HCT116 (cell line): ENCODE measurements around the gene PLCH2. TPM values are rescaled to one million over a fixed set of nuclear protein-coding genes. Genes with fewer than 3 reads are reported as not detected.

ENCODE experiments used
- ATAC-seq: fragments of 200-7000 bp; cut with Tn5 transposase; 2 replicates; pipeline ENCODE4 v1.9.1; 2020; ENCODE audit warnings: mild to moderate bottlenecking, moderate library complexity
- BruUV-seq: library from RNA; stranded (reverse); fragments of 400-500 nt; replicated peaks from 2 replicates; lab custom pipeline; 2021; lab: Mats Ljungman, UMichigan
- CTCF ChIA-PET: fragments of 300-600 bp; sonication (Branson Sonifier 250); formaldehyde crosslinking; loops from one replicate; lab custom pipeline; 2021; ENCODE audit warnings: antibody characterized with exemption; lab: Charles Lee
- POLR2A ChIA-PET: fragments of 300-600, 350-600 bp; sonication (Branson Sonifier 250); formaldehyde crosslinking; loops from one replicate; lab custom pipeline; 2021; ENCODE audit warnings: antibody characterized with exemption; lab: Charles Lee
- RAD21 ChIA-PET, 2 experiments: fragments of 300-600 bp; sonication (Branson Sonifier 250); formaldehyde crosslinking; loops; one replicate each; lab custom pipeline; 2023; ENCODE audit warnings: low total read pairs in 2 of 2; ENCODE audit not compliant: uncharacterized antibody in 2 of 2, unreplicated experiment in 2 of 2, low non-redundant PET in 1 of 2; lab: Charles Lee
- DNase-seq: peaks from one replicate; pipeline ENCODE4 v3.0.0-alpha.2; 2010; ENCODE audit warnings: low read depth, low spot score
- H2AFZ ChIP-seq: fragments of 200-600 bp; shearing (Covaris generic), sonication (generic); 2 replicates; pipeline ENCODE4 v1.6.1; 2017; ENCODE audit warnings: low read depth, mixed run types, mixed read lengths, antibody characterized with exemption, low read length; ENCODE audit not compliant: poor library complexity, severe bottlenecking
- H3K27ac ChIP-seq: 2 replicates; pipeline ENCODE4 v1.5.1; 2012; ENCODE audit warnings: low read depth, low read length
- H3K27me3 ChIP-seq: fragments of 200-600 bp; sonication (generic); 2 replicates; pipeline ENCODE4 v1.6.1; 2016; ENCODE audit warnings: mixed run types, low read length, mixed read lengths; ENCODE audit not compliant: insufficient read depth
- H3K36me3 ChIP-seq, 2 experiments: fragments of 200-500 bp in 1 of 2; fragments of 200-600 bp in 1 of 2; sonication (Bioruptor generic) in 1 of 2; sonication (generic) in 1 of 2; 2 replicates each; pipeline versions ENCODE4 v1.5.1 to v1.6.1; 2014 to 2016; ENCODE audit warnings: low read length in 2 of 2, inconsistent platforms in 1 of 2, mixed read lengths in 1 of 2, mixed run types in 1 of 2; ENCODE audit not compliant: insufficient read depth in 2 of 2, control insufficient read depth in 1 of 2
- H3K4me1 ChIP-seq, 2 experiments: fragments of 200-600 bp in 1 of 2; sonication (generic) in 1 of 2; 2 replicates each; pipeline versions ENCODE4 v1.5.1 to v1.6.1; 2012 to 2017; ENCODE audit warnings: low read length in 2 of 2, inconsistent platforms in 1 of 2, mild to moderate bottlenecking in 1 of 2, mixed read lengths in 1 of 2, mixed run types in 1 of 2, moderate library complexity in 1 of 2; ENCODE audit not compliant: insufficient read depth in 2 of 2, control insufficient read depth in 1 of 2
- H3K4me2 ChIP-seq: fragments of 200-600 bp; sonication (generic); 2 replicates; pipeline ENCODE4 v1.6.1; 2017; ENCODE audit warnings: mixed run types, low read length, mixed read lengths
- H3K4me3 ChIP-seq, 2 experiments: fragments of 200-600 bp in 1 of 2; sonication (generic) in 1 of 2; replicated peaks in 1 of 2; 2 replicates each; pipeline ENCODE4 v1.5.1; 2011 to 2016; ENCODE audit warnings: low read length in 2 of 2, control low read depth in 1 of 2, low read depth in 1 of 2, mild to moderate bottlenecking in 1 of 2, mixed read lengths in 1 of 2, mixed run types in 1 of 2
- H3K79me2 ChIP-seq: fragments of 200-600 bp; sonication (generic); 2 replicates; pipeline ENCODE4 v1.6.1; 2017; ENCODE audit warnings: mild to moderate bottlenecking, mixed run types, low read length, moderate library complexity, mixed read lengths; ENCODE audit not compliant: insufficient read depth
- H3K9ac ChIP-seq: fragments of 200-600 bp; sonication (generic); 2 replicates; pipeline ENCODE4 v1.6.1; 2016; ENCODE audit warnings: low read length, mixed read lengths
- H3K9me2 ChIP-seq: fragments of 200-600 bp; sonication (generic), shearing (Covaris generic); 2 replicates; pipeline ENCODE4 v1.6.1; 2017; ENCODE audit warnings: mixed run types, mild to moderate bottlenecking, moderate library complexity; ENCODE audit not compliant: insufficient read depth
- H3K9me3 ChIP-seq, 2 experiments: fragments of 200-500 bp in 1 of 2; fragments of 200-600 bp in 1 of 2; sonication (Bioruptor generic) in 1 of 2; sonication (generic) in 1 of 2; 2 replicates each; pipeline ENCODE4 v1.6.1; 2014 to 2017; ENCODE audit warnings: low read length in 2 of 2, mixed read lengths in 2 of 2, inconsistent platforms in 1 of 2, low read depth in 1 of 2, mild to moderate bottlenecking in 1 of 2, mixed run types in 1 of 2, moderate library complexity in 1 of 2; ENCODE audit not compliant: control insufficient read depth in 1 of 2, insufficient read depth in 1 of 2
- H4K20me1 ChIP-seq: fragments of 200-600 bp; sonication (generic), shearing (Covaris generic); 2 replicates; pipeline ENCODE4 v1.6.1; 2017; ENCODE audit warnings: mixed run types, mild to moderate bottlenecking, moderate library complexity; ENCODE audit not compliant: insufficient read depth
- CBX3 ChIP-seq: IDR thresholded peaks from 2 replicates; pipeline ENCODE4 v1.6.1; 2012; ENCODE audit warnings: low read depth
- EGR1 ChIP-seq: IDR thresholded peaks from 2 replicates; pipeline ENCODE4 v1.6.1; 2012; ENCODE audit warnings: low read depth
- EZH2 ChIP-seq: fragments of 200-600 bp; sonication (generic); IDR thresholded peaks from 2 replicates; pipeline ENCODE4 v1.6.1; 2017; ENCODE audit warnings: antibody characterized with exemption, mixed run types
- EZH2phosphoT487 ChIP-seq: fragments of 200-600 bp; IDR thresholded peaks from 2 replicates; pipeline ENCODE4 v1.6.1; 2018; ENCODE audit warnings: antibody characterized with exemption, borderline replicate concordance
- POLR2A ChIP-seq: IDR thresholded peaks from 2 replicates; pipeline ENCODE4 v1.7.0; 2011; ENCODE audit warnings: borderline replicate concordance; ENCODE audit not compliant: insufficient read depth, insufficient read length; ENCODE audit errors: extremely low read depth
- TCF7L2 ChIP-seq: IDR thresholded peaks from 2 replicates; pipeline ENCODE4 v1.7.0; 2011; ENCODE audit warnings: borderline replicate concordance, inconsistent platforms; ENCODE audit not compliant: insufficient read depth, insufficient read length; ENCODE audit errors: extremely low read depth
- YY1 ChIP-seq: IDR thresholded peaks from 2 replicates; pipeline ENCODE4 v1.6.1; 2011; ENCODE audit warnings: low read length, low read depth, moderate library complexity, mild to moderate bottlenecking; ENCODE audit not compliant: insufficient replicate concordance; ENCODE audit errors: extremely low read depth
- intact Hi-C: fragments of 100-400 bp; cut with micrococcal nuclease; formaldehyde crosslinking; loops from 2 replicates; pipeline ENCODE4 v1.10.0; 2022
- total RNA-seq: library from RNA; stranded (reverse); gene quantifications from one replicate; pipeline ENCODE4 v1.2.1, GENCODE V29; 2021; ENCODE audit not compliant: unreplicated experiment
- TF ChIP-seq, protein P1 (sequence below), 3 experiments: fragments of 200-600 bp in 1 of 3; sonication (generic) in 1 of 3; IDR thresholded peaks in 2 of 3; conservative IDR thresholded peaks in 1 of 3; 2 replicates each; pipeline ENCODE4 v1.5.1; 2012 to 2017; ENCODE audit warnings: low read depth in 2 of 3, low read length in 2 of 3, antibody characterized with exemption in 1 of 3, borderline replicate concordance in 1 of 3, control low read depth in 1 of 3, mild to moderate bottlenecking in 1 of 3, mixed read lengths in 1 of 3, mixed run types in 1 of 3, moderate library complexity in 1 of 3; ENCODE audit not compliant: insufficient read depth in 1 of 3

The PLCH2 gene
- total RNA-seq, 1 experiment from 2014 or later, result 2.0 TPM

DNA sequence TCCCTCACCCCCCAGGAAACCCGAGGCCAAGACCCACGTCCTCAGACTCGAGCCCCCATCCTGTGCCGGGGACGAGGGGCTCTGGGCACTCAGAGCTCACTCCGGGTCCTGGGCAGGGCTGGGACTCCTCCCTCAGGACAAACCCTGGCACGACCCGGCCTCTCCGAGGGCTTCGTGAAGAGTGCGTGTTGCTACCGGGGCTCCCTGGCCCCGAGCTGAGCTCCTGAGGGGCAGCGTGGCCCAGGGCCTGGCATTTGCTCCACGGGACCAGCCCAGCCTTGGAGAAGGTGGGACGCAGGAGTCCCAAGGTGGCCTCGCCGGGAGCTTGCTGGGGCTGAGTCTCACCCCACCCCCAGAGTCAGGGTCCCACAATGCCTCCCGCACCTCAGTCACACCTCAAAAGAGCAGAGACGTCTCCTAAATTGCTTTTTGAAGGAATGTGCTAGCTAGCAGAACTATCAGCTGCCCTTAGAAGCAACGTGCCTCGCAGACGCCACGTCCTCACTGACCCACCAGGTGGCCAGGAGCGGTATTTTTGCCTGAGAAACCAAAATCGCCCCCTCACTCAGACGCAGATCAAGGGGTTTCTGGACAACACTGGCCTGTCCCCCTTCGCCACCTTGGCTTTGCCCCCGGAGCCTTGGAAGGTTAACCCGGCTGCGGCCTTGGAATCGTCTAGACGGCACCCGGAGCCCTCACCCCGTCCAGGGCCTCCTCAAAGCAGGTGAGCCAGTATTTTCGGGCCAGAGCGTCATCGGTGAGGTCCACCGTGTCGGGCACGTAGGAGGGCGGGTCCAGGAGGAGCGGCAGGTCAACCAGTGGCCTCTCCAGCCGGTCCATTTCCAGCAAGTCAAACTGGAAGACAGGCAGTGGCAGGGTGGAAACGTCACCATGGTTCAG lies 39.0 kb downstream of the PLCH2 start:
- RAD21 ChIA-PET, result no interaction called here
- no peaks in the 10 kb centered on the region for H3K9me3 ChIP-seq
- no peaks in the 10 kb centered on the region for H3K27me3 ChIP-seq
- no peak overlapping the region for H2AFZ ChIP-seq
- DNase-seq (no peak), ATAC-seq (peak; percentile 33; the same call in 1 of the 2 replicates)
- H3K9me2 ChIP-seq, result no peaks in the 10 kb centered on the region
- no peaks in the 10 kb centered on the region for H3K79me2 ChIP-seq
- H3K36me3 ChIP-seq, result peaks cover 22% of the 10 kb centered on the region in 2 experiments; a peak in 3 of 4 replicates
- TF ChIP-seq POLR2A, result no peak
- no peak for TF ChIP-seq CBX3
- TF ChIP-seq, protein P1, sequence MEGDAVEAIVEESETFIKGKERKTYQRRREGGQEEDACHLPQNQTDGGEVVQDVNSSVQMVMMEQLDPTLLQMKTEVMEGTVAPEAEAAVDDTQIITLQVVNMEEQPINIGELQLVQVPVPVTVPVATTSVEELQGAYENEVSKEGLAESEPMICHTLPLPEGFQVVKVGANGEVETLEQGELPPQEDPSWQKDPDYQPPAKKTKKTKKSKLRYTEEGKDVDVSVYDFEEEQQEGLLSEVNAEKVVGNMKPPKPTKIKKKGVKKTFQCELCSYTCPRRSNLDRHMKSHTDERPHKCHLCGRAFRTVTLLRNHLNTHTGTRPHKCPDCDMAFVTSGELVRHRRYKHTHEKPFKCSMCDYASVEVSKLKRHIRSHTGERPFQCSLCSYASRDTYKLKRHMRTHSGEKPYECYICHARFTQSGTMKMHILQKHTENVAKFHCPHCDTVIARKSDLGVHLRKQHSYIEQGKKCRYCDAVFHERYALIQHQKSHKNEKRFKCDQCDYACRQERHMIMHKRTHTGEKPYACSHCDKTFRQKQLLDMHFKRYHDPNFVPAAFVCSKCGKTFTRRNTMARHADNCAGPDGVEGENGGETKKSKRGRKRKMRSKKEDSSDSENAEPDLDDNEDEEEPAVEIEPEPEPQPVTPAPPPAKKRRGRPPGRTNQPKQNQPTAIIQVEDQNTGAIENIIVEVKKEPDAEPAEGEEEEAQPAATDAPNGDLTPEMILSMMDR (IDR thresholded peaks at IDR 0.05 in 2 of 3, conservative IDR thresholded peaks at IDR 0.05 in 1 of 3; ENCODE audit: borderline replicate concordance in 1 of 3, insufficient read depth in 1 of 3, low read depth in 2 of 3, low read length in 2 of 3), result peak in 2 of 3 experiments; percentile 21 to 25; a peak in 2 of 6 replicates
- TF ChIP-seq YY1, result no peak
- no peak for TF ChIP-seq EZH2phosphoT487
- TF ChIP-seq EZH2, result no peak
- TF ChIP-seq TCF7L2, result no peak
- TF ChIP-seq EGR1, result no peak
- H3K27ac ChIP-seq, result no peak overlapping the region
- no peaks in the 10 kb centered on the region for H3K4me1 ChIP-seq
- no peak overlapping the region for H3K4me3 ChIP-seq
- H3K4me2 ChIP-seq, result no peak overlapping the region
- CTCF ChIA-PET, result no interaction called here
- no peak overlapping the region for H3K9ac ChIP-seq
- POLR2A ChIA-PET, result no interaction called here
- no TSS peak for BruUV-seq
- intact Hi-C loops, result no loop called here
- no peaks in the 10 kb centered on the region for H4K20me1 ChIP-seq
